ACC112 (cell line): ENCODE results near the gene MED9.

Experiments
- H2AFZ ChIP-seq: fragments of 200-600 bp; sonication (generic); one replicate; pipeline ENCODE4 v1.6.0; 2017; ENCODE audit warnings: antibody characterized with exemption, low read length; ENCODE audit not compliant: unreplicated experiment
- H3K27ac ChIP-seq: fragments of 200-600 bp; sonication (generic); 2 replicates; pipeline ENCODE4 v1.5.1; 2014; ENCODE audit warnings: low read depth, mild to moderate bottlenecking, antibody characterized with exemption, low read length, moderate library complexity
- H3K27me3 ChIP-seq: fragments of 200-600 bp; sonication (generic); 2 replicates; pipeline ENCODE4 v1.6.1; 2014; ENCODE audit warnings: mild to moderate bottlenecking, antibody characterized with exemption, low read length, moderate library complexity, mixed read lengths; ENCODE audit not compliant: insufficient read depth
- H3K36me3 ChIP-seq: fragments of 200-600 bp; sonication (generic); 2 replicates; pipeline ENCODE4 v1.6.1; 2016; ENCODE audit warnings: mild to moderate bottlenecking, antibody characterized with exemption, low read length, moderate library complexity, mixed read lengths; ENCODE audit not compliant: insufficient read depth
- H3K4me1 ChIP-seq: fragments of 200-600 bp; sonication (generic); one replicate; pipeline ENCODE4 v1.6.1; 2016; ENCODE audit warnings: low read length, mixed read lengths; ENCODE audit not compliant: insufficient read depth, unreplicated experiment, control insufficient read depth
- H3K4me3 ChIP-seq: fragments of 200-600 bp; sonication (generic); 2 replicates; pipeline ENCODE4 v1.5.1; 2014; ENCODE audit warnings: mild to moderate bottlenecking, low read depth, low read length
- H3K79me2 ChIP-seq: fragments of 200-600 bp; sonication (generic); one replicate; pipeline ENCODE4 v1.6.0; 2016; ENCODE audit warnings: low read length; ENCODE audit not compliant: control insufficient read depth, unreplicated experiment, insufficient read depth

Gene MED9

DNA sequence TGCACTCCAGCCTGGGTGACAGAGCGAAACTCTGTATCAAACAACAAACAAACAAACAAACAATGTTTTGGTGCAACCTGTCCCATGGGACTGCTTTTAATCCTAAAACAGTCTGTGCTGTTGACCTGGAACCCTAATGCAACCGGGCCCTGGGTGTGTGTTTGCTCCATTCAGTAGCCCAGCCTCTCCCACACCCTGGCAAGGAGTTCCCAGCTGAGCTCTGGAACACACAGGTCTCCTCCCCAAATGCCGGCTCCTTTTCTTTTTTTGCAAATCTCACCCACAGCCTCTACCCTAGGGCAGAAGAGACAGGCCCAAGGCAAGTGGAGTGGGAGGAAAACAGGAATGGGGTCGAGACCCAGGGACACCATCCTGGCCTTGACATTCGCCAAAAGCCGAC is 49.2 kb downstream of the MED9 start:
- H3K36me3 ChIP-seq, result no peaks in the 10 kb centered on the region
- H2AFZ ChIP-seq, result no peak overlapping the region
- H3K27me3 ChIP-seq, result no peaks in the 10 kb centered on the region
- no peak overlapping the region for H3K4me3 ChIP-seq
- no peak overlapping the region for H3K27ac ChIP-seq
- H3K79me2 ChIP-seq, result no peaks in the 10 kb centered on the region
- no peaks in the 10 kb centered on the region for H3K4me1 ChIP-seq

DNA sequence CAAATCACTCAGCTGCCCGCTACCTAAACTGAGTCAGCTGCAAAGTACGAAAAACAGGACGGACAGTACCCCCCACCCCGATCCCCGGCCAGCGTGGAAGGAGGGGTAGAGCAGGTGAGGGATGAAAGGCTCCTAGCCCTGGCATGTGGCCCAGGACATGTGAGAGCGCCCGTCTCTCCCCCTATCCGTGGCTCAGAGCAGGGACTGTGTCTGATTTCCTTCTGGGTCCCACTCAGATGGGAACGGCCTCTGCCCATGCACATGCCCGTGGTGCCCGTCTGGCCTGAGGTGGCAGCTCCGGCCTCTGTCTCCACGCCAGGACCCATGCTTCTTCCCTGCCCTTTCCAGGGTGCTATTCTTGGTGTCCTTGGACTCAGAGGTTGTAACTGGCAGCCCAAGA is 49.6 kb downstream of the MED9 start:
- Histone ChIP-seq H3K27me3 (no peaks in the 10 kb centered on the region), H2AFZ (no peak overlapping the region), H3K4me3 (no peak overlapping the region)

DNA sequence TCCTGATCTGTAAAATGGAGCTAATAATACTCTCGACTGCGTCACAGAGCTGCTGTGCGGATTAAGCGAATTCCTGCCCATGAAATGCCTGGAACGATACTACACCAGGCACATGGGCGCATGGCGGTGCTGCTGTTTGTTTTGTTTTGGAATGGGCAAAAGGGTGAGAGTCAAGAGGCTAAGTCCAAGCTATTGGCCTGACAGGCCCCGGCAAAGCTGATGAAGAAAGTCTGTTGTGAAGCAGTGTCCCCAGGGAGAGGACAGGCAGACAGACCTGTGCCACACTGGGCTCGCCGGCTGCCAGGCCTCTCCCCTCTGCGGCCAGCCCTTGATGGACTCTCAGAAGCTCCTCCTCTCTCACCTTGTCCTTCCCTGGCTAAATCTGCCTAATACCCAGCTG is 50.7 kb downstream of the MED9 start:
- H3K79me2 ChIP-seq, result no peaks in the 10 kb centered on the region
- H3K36me3 ChIP-seq, result no peaks in the 10 kb centered on the region
- H3K4me3 ChIP-seq, result no peak overlapping the region
- no peak overlapping the region for H2AFZ ChIP-seq
- no peaks in the 10 kb centered on the region for H3K27me3 ChIP-seq
- no peaks in the 10 kb centered on the region for H3K4me1 ChIP-seq
- no peak overlapping the region for H3K27ac ChIP-seq

More for the DNA sequence above, 49.6 kb downstream of the MED9 start:
- Histone ChIP-seq H3K36me3 (no peaks in the 10 kb centered on the region), H3K4me1 (no peaks in the 10 kb centered on the region), H3K79me2 (no peaks in the 10 kb centered on the region), H3K27ac (no peak overlapping the region)

GRCh38 chr17:17527956-17528500 is 51.2 kb downstream of the MED9 start:
- Histone ChIP-seq H3K79me2 (no peaks in the 10 kb centered on the region), H3K27me3 (no peaks in the 10 kb centered on the region), H3K27ac (no peak overlapping the region), H3K36me3 (no peaks in the 10 kb centered on the region), H2AFZ (no peak overlapping the region), H3K4me1 (no peaks in the 10 kb centered on the region), H3K4me3 (no peak overlapping the region)

GRCh38 chr17:17528696-17529652 is 52.2 kb downstream of the MED9 start:
- Histone ChIP-seq H3K27me3 (no peaks in the 10 kb centered on the region), H3K27ac (no peak overlapping the region), H3K79me2 (no peaks in the 10 kb centered on the region), H2AFZ (no peak overlapping the region), H3K4me1 (no peaks in the 10 kb centered on the region), H3K4me3 (no peak overlapping the region), H3K36me3 (no peaks in the 10 kb centered on the region)

GRCh38 chr17:17531156-17531555 is 54.4 kb downstream of the MED9 start:
- Histone ChIP-seq H3K4me1 (no peaks in the 10 kb centered on the region), H3K4me3 (no peak overlapping the region), H2AFZ (no peak overlapping the region), H3K27ac (no peak overlapping the region), H3K79me2 (no peaks in the 10 kb centered on the region), H3K36me3 (no peaks in the 10 kb centered on the region), H3K27me3 (no peaks in the 10 kb centered on the region)

DNA sequence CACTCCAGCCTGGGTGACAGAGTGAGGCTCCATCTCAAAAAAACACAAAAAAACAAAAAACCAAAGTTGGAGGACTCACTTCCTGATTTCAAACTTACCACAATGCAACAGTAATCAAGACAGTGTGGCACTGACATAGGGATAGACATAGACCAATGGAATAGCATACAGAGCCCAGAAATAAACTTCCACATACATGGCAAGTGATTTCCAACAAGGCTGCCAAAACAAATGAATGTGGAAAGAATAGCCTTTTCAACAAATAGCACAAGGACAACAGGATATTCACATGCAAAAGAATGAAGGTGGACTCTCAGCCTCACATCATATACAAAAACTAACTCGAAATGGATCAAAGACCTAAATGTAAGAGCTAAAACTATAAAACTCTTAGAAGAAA is 56.2 kb downstream of the MED9 start:
- Histone ChIP-seq H3K27ac (no peak overlapping the region), H3K27me3 (no peaks in the 10 kb centered on the region), H2AFZ (no peak overlapping the region), H3K4me3 (no peak overlapping the region), H3K36me3 (no peaks in the 10 kb centered on the region), H3K4me1 (no peaks in the 10 kb centered on the region), H3K79me2 (no peaks in the 10 kb centered on the region)

- no peaks in the 10 kb centered on the region for H3K4me1 ChIP-seq
- no peaks in the 10 kb centered on the region for H3K27me3 ChIP-seq
- no peak overlapping the region for H3K4me3 ChIP-seq
- H2AFZ ChIP-seq, result no peak overlapping the region
- H3K27ac ChIP-seq, result no peak overlapping the region
- no peaks in the 10 kb centered on the region for H3K36me3 ChIP-seq
- H3K79me2 ChIP-seq, result no peaks in the 10 kb centered on the region
These were observed 57.2 kb downstream of the MED9 start for GRCh38 chr17:17533901-17534441.

GRCh38 chr17:17535957-17536356 is 59.2 kb downstream of the MED9 start:
- no peak overlapping the region for H3K27ac ChIP-seq
- H3K4me3 ChIP-seq, result no peak overlapping the region
- H3K36me3 ChIP-seq, result no peaks in the 10 kb centered on the region
- no peaks in the 10 kb centered on the region for H3K4me1 ChIP-seq
- no peak overlapping the region for H2AFZ ChIP-seq
- H3K79me2 ChIP-seq, result no peaks in the 10 kb centered on the region
- no peaks in the 10 kb centered on the region for H3K27me3 ChIP-seq

DNA sequence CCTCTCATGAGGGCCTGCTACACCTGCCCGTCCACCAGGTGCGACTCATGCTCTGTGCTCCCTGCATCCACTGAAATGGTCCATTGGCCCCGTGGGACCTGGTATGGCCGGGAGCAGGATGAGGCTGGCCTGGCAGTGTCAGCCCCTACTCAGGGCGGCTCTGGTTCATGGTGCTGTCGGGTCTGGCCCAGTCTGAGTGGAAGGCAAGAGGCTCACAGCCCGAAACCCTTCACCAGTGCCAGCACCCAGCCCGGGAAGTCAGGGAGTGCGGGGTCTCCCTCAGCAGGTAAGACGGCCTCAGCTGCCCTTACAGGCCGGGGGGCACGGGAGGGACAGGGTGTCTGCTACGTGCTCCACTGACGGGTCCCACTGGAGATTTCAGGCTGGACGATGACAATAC is 59.9 kb downstream of the MED9 start:
- Histone ChIP-seq H3K79me2 (no peaks in the 10 kb centered on the region), H2AFZ (no peak overlapping the region), H3K4me3 (no peak overlapping the region), H3K27me3 (no peaks in the 10 kb centered on the region), H3K27ac (no peak overlapping the region), H3K4me1 (no peaks in the 10 kb centered on the region), H3K36me3 (no peaks in the 10 kb centered on the region)
